Esophagus muscularis mucosa (tissue), 3 donors: ENCODE data around the gene TRDMT1.

Experiments
- CTCF ChIP-seq, 3 experiments: fragments of 200-600 bp in 2 of 3; fragments of 450-650 bp in 1 of 3; sonication (generic) in 2 of 3; IDR thresholded peaks; one replicate each; pipeline ENCODE4 v1.5.1; 2017 to 2019; ENCODE audit warnings: antibody characterized with exemption in 3 of 3, mild to moderate bottlenecking in 2 of 3, moderate library complexity in 1 of 3
- POLR2A ChIP-seq: fragments of 450-650 bp; IDR thresholded peaks from one replicate; pipeline ENCODE4 v1.6.1; 2017; ENCODE audit warnings: antibody characterized with exemption, moderate library complexity, mild to moderate bottlenecking, low read depth

GRCh38 chr10:17240096-17240495 lies 38.6 kb upstream of the TRDMT1 start:
- TF ChIP-seq CTCF (IDR thresholded peaks at IDR 0.05) (no peak), POLR2A (no peak)
